Cortex of kidney (tissue), 1 donor: Measurements from ENCODE around the gene USP22.

Experiments used
- DNase-seq: peaks from one replicate; lab custom pipeline; 2025; lab: John Stamatoyannopoulos, UW

The USP22 gene

GRCh38 chr17:20999841-21000532 is 42.8 kb downstream of the USP22 start:
- DNase-seq = no peak

- DNase-seq = no peak
These were observed 43.7 kb downstream of the USP22 start for GRCh38 chr17:20999044-20999573.

GRCh38 chr17:20998571-20999043 is 44.2 kb downstream of the USP22 start:
- DNase-seq = no peak

GRCh38 chr17:20997711-20998570 is 44.9 kb downstream of the USP22 start:
- no peak for DNase-seq

DNA sequence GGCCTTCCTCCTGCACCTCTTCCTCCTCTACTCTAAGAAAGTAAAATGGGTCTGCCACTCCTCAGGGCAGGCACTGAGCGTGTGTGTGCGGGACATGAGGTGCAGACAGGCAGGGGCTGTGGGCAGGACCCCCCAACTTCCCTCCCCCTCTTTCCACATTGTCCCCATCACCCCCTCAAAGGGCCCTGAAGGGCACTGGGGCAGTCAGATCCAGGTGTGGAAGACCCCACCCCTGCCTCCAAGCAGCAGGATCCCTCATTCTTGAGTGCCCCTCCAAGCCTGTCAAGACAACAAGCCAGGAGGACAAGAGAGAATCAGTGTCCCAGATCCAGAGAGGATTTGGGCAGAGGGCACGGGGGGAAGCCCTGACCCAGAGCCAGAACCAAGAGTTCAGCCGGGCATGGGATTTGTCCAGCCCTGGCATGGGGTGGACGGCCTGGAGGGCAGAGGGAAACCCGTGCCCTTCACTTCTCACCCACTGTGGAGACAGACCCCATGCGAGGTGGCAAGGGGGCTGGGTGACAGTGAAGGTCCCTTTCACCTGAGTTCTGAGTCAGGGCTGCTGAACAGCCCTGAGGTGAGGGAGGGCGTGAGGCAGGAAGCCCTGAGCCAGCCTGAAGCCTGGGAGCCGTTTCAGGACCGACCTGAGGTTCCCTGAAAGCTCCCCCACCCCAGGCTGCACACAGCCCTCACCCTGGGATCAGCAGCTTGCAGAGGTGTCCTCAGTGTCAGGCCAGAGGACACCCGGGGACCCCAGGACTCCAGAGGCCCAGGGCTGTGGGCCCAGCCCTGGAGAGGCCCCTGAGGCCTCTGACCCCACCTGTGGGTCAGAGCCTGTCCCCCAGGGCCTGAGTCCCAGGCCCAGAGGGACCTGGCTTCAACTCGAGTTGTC is 45.8 kb downstream of the USP22 start:
- no peak for DNase-seq

- no peak for DNase-seq
These were observed 46.7 kb downstream of the USP22 start for GRCh38 chr17:20995873-20996723.

DNA sequence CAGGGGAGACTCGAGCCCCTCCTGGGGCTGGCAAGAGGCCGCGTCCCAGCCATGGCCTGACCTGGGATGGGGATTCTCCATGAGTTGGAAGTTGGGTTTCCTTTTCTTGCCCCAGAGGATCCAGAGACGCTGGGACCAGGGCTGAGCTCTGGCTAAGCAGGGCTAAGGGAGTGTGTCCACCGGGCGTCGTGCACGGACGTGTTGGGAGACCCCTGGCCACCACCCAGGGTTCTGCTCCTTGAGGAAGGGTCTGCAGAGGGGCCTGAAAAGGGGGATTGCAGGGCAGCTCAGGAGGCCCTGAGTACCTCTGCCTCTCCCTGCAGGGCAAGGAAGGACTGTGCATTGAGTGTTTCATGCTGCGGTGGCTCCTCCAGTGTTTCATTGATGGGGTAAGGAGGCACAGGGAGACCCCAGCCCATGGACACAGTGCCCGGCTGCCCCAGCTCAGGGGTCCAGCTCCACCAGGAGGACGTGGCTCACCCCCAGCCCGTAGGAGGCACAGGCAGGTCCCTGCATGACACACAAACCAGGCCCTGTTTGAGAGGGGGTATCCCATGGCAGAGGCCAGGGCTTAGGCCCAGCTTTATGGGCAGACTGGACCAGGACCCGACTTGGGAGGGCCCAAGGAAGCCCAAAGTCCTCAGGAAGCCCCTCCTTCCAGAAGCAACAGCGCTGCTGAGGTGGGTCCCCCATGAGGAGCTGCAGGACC is 47.5 kb downstream of the USP22 start:
- no peak for DNase-seq

- no peak for DNase-seq
These were observed 48.0 kb downstream of the USP22 start for GRCh38 chr17:20994779-20995149.

DNA sequence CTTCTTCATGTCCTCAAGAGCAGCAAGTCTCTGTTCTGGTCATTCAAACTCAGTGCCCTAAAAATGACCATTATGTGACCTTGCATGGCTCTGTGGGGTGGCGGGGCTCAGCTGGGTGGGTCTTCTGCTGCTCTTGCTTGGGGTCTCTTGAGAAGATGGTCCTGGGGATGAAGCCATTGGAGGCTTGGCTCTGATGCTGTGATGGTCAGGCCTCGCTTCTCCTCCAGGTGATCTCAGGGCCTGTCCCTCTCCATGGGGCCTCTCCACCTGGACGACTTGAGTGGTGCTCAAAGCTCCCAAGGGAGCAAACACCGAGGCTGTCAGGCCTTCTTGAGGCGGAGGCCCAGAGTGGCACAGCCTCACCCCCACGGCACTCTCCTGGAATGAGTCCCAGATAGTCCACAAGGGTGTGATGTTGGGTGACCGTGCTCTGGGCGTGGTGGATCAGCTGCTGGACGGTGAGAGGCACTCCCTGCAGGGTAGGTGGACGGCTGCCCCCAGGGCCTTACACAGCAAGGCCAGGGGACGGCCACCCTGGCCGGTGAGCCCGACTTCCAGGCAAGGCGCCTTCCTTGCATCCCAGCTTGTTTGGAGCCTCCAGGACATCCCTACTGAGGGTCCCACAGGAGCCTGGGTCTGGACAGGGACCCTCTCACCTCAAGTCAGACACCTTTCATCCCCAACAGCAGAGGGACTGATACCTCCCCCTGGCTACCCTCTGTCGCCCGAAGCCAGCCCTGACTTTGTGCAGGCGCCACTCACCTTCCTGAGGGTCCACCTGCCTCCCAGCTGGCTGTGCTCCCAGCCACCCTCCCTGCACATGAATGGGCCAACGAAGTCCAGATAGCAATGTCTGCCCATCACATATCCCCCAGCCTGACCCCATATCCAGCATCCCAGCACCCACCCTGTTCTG is 48.7 kb downstream of the USP22 start:
- no peak for DNase-seq

DNA sequence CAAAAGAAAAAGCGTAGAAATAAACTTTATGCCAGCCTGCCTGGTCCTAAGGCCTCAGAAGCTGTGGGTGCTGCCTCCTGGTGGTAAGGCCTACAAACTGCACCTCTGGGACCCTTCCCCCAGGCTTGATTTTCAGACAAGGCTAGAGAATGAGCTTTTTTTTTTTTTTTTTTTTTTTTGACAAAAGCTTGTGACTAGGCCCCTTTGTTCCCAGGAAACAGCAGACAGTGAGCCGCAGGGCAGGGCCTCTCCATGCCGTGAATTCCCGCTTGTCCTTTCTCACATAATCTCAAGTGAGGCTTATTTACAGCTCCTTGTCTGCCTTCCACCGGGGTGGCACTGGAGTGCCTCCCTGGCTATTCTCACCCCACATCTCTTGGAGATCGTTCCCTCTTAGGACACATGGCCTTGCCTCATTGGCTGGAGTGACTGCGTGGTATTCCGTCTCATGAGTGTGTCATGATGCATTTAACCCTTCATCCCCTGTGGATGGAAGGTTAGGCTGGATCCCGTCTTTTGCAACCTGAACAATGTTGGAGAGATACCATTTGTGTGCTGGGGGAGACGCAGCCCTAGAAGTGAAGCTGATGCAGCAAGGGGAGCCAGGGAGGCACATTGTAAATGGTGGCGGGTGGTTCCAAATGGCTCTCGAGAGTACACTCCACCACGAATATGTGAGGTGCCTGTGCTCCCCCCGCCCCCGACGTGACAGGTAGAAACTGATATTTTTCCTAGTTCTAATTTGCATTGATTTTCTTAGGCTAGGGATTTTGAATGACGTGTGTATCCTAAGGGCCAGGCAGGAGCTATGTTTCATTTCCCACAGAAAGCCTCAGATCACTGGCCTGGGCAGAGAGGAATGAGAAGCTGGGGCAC is 49.6 kb downstream of the USP22 start:
- DNase-seq = no peak

DNA sequence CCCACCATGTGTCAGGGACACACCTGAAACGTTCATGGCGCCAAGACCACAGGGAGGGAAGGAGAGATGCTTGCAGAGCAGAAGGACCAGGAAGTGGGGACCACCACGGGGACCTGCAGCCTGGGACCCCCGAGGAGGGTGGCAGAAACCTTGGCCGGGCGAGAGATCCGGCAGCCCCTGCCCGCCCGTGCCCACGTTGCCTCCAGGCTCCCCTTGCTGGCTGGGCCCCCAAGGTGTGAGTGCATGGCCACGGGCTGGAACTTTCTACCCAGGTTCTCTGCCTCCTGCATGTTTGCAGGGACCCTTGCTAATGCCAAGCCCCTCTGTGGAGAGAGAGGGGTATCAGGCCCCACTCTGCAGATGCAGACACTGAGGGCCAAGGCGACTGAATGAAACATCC is 50.4 kb downstream of the USP22 start:
- no peak for DNase-seq

DNA sequence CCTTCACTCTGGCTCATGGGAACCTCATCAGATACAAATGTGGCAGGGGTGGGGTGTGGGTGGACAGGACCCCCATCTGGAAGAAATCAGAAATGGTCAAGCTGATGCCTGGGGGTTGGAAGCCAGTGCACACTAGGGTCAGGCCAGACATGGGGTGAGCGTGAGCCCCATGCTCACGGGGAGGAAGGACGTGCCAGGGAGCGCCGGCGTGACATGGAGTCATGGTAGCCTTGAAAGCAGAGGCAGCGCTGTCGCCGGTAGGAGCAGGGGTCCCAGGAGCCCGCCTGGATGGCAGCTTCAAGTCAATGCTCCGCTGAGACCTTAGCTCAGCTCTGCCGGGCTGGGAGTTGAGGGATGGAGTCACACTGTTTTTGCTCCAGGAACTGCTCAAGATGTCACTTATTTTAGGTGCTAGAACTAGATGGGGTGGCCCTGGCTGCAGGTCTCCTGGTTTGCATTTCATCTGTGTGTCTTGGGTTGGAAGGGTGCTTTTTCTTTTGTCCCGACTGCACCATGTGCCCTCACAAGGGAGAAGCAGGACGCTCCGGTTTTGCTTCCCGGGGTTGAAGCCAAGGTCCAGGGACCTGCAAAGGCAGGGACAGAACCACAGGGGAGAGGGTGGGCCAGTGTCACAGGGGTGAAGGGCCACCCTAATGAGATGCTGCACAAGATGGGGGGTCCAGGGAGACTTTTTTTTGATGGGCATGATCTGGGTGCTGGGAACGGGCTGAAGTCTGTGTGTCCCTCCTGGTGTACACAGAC is 51.4 kb downstream of the USP22 start:
- DNase-seq = no peak

DNA sequence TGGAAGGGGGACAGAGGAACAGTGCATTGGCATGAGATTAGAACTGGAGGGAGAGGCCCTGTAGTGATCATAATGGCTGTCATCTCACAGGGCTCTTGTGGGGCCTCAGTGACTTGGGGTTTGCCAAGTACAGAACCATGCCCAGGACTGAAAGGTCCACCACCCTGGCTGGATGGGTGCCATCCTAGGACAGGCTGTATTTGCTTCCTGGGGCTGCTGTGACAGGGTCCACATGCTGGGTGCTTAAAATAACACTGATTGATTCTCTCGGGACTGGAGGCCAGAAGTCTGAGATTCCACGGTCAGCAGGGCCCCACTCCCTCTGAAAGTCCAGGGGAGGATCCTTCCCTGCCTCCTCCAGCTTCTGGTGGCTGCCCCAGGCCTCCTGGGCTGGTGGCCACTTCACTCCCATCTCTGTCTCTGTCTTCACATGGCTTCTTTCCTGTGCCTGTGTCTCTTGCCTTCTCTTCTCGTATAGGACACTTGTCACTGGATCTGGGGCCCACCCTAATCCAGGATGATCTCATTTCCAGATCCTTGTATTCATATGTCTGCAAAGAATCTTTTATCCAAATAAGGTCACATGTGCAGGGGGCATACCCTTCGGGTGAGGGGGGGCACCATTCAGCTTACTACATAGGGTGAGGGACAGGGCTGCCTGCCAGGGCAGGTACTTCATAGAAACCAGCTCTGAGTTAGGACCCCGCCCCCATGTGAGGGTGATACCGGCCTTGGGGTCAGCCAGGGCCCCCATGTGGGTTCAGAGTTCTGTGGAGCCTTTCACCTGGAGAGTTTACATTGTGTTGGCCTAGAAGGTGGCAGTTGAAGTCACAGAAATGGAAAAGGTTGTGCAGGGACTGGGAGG is 52.6 kb downstream of the USP22 start:
- DNase-seq = no peak

DNA sequence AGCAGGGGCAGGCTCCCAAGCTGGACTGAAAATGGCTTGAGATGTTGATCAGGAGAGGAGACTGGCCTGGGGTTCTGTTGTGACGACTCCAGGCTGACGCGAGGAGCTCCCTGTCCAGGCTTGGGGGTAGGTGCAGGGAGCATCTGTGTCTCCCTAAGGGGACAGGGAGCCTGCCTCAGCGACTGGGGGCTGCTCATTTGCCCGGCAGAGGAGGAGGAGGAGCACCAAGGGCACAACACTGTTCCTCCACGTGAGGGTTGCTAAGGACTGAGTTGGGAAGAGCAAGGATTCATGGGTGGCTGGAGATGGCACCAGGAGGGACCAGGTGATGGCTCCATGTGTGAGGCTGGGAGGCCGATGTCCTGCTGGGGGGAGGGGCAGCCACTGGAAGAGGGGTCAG is 53.3 kb downstream of the USP22 start:
- DNase-seq = no peak

DNA sequence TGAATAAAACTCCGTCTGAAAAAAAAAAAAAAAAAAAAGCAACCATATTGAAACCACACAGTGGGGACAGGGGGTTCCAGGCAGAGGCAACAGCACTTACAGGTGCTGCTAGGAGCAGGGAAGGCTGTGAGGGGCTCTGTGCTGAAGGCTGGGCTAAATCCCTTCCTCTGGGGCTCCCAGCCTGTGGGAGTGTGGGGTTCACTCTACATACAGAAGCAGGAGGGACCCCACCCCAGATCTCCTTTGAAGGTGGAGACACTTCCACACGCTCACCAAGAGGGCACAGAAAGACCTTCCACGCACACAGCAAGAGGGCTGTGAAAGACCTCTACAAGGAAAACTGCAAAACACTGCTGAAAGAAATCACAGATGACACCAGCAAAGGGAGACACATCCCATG is 53.9 kb downstream of the USP22 start:
- DNase-seq = no peak

- no peak for DNase-seq
These were observed 54.7 kb downstream of the USP22 start for GRCh38 chr17:20988001-20988636.
